Measurements from ENCODE around the gene EEFSEC. TPM values are rescaled to one million over a fixed set of nuclear protein-coding genes. Genes with fewer than 3 reads are reported as not detected.

The EEFSEC gene
- total and polyA plus RNA-seq, 2 experiments from 2014 or later: 10.1 to 16.2 TPM

- Mint-ChIP-seq H3K27me3 (ENCODE audit: insufficient read depth, low read depth, poor library complexity) (peaks cover 21% of the 10 kb centered on the region), H3K4me3 (no peak overlapping the region), H3K27ac (peak overlapping the region; percentile 35; the same call in 1 of the 2 replicates), H3K9me3 (no peaks in the 10 kb centered on the region), H3K36me3 (ENCODE audit: low read depth) (no peaks in the 10 kb centered on the region), H3K4me1 (peaks cover 73% of the 10 kb centered on the region)
- TF ChIP-seq CREB1 (CRISPR knock-in tag; IDR thresholded peaks at IDR 0.05; ENCODE audit: low read depth) (no peak), POLR2AphosphoS5 (IDR thresholded peaks at IDR 0.05; ENCODE audit: low read depth) (no peak), EZH2 (IDR thresholded peaks at IDR 0.05; ENCODE audit: low read depth, unreplicated experiment) (no peak), ZNF114 (CRISPR knock-in tag; IDR thresholded peaks at IDR 0.05) (no peak), ZNF462 (CRISPR knock-in tag; IDR thresholded peaks at IDR 0.05) (no peak), ZNF331 (CRISPR knock-in tag; IDR thresholded peaks at IDR 0.05; ENCODE audit: low read depth) (no peak), REST (IDR thresholded peaks at IDR 0.05; ENCODE audit: unreplicated experiment) (no peak), CTCF (conservative IDR thresholded peaks at IDR 0.05; ENCODE audit: low read depth in 2 of 2) (no peak), NANOG (IDR thresholded peaks at IDR 0.05; ENCODE audit: borderline replicate concordance) (no peak), EZH2phosphoT487 (IDR thresholded peaks at IDR 0.05; ENCODE audit: unreplicated experiment) (no peak), STAT1 (IDR thresholded peaks at IDR 0.05; ENCODE audit: unreplicated experiment) (no peak), JUNB (IDR thresholded peaks at IDR 0.05; ENCODE audit: unreplicated experiment) (no peak)
- TF ChIP-seq, protein P1, sequence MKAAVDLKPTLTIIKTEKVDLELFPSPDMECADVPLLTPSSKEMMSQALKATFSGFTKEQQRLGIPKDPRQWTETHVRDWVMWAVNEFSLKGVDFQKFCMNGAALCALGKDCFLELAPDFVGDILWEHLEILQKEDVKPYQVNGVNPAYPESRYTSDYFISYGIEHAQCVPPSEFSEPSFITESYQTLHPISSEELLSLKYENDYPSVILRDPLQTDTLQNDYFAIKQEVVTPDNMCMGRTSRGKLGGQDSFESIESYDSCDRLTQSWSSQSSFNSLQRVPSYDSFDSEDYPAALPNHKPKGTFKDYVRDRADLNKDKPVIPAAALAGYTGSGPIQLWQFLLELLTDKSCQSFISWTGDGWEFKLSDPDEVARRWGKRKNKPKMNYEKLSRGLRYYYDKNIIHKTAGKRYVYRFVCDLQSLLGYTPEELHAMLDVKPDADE (IDR thresholded peaks at IDR 0.05): no peak
- H3F3A ChIP-seq (replicated peaks; ENCODE audit: low read depth): no peaks in the 10 kb centered on the region; the same call in 1 of the 2 replicates
- DNase-seq (ENCODE audit: low spot score): no peak
- H3K4me2 ChIP-seq: no peak overlapping the region
- H2AFZ ChIP-seq: no peak overlapping the region
- no peak for ATAC-seq
- no peaks in the 10 kb centered on the region for H4K20me1 ChIP-seq (replicated peaks; ENCODE audit: insufficient read depth)
- no peaks in the 10 kb centered on the region for H3K9me2 ChIP-seq (ENCODE audit: insufficient read depth)
- no peaks in the 10 kb centered on the region for H3K36me3 ChIP-seq (ENCODE audit: insufficient read depth)
- H3K27me3 ChIP-seq (ENCODE audit: insufficient read depth): no peaks in the 10 kb centered on the region
- no peak overlapping the region for H3K27ac ChIP-seq (ENCODE audit: low read depth)
- H3K4me3 ChIP-seq: no peak overlapping the region
- no peaks in the 10 kb centered on the region for H3K79me2 ChIP-seq (replicated peaks; ENCODE audit: insufficient read depth)
- H3K4me1 ChIP-seq (ENCODE audit: insufficient read depth): peaks cover 32% of the 10 kb centered on the region
These were observed 122.2 kb downstream of the EEFSEC start for GRCh38 chr3:128275316-128276145.
